ENCODE data around the gene TATDN2. TPM values are rescaled to one million over a fixed set of nuclear protein-coding genes. Genes with fewer than 3 reads are reported as not detected.

The TATDN2 gene
- total and polyA plus RNA-seq, 2 experiments from 2014 or later: 4.8 to 19.1 TPM

GRCh38 chr3:10299679-10300078 lies 51.4 kb downstream of the TATDN2 start (continued):
- TF ChIP-seq ZNF462 (CRISPR knock-in tag; IDR thresholded peaks at IDR 0.05): no peak
- no peak for TF ChIP-seq CREB1 (CRISPR knock-in tag; IDR thresholded peaks at IDR 0.05; ENCODE audit: low read depth)
- TF ChIP-seq NANOG (IDR thresholded peaks at IDR 0.05; ENCODE audit: borderline replicate concordance): no peak
- no peak for TF ChIP-seq ZNF331 (CRISPR knock-in tag; IDR thresholded peaks at IDR 0.05; ENCODE audit: low read depth)
- TF ChIP-seq EZH2phosphoT487 (IDR thresholded peaks at IDR 0.05; ENCODE audit: unreplicated experiment): no peak
- TF ChIP-seq CTCF (conservative IDR thresholded peaks at IDR 0.05; ENCODE audit: low read depth in 2 of 2): no peak
- TF ChIP-seq JUNB (IDR thresholded peaks at IDR 0.05; ENCODE audit: unreplicated experiment): no peak
- no peak for TF ChIP-seq POLR2AphosphoS5 (IDR thresholded peaks at IDR 0.05; ENCODE audit: low read depth)

GRCh38 chr3:10300087-10300486 lies 51.8 kb downstream of the TATDN2 start:
- Mint-ChIP-seq H3K27ac (no peak overlapping the region), H3K9me3 (no peaks in the 10 kb centered on the region; the same call in 2 of the 3 replicates)
- ATAC-seq: no peak
- no peak for TF ChIP-seq ZNF114 (CRISPR knock-in tag; IDR thresholded peaks at IDR 0.05)
- TF ChIP-seq ZNF331 (CRISPR knock-in tag; IDR thresholded peaks at IDR 0.05; ENCODE audit: low read depth): no peak
- TF ChIP-seq NANOG (IDR thresholded peaks at IDR 0.05; ENCODE audit: borderline replicate concordance): no peak
- no peak for TF ChIP-seq JUNB (IDR thresholded peaks at IDR 0.05; ENCODE audit: unreplicated experiment)
- TF ChIP-seq POLR2AphosphoS5 (IDR thresholded peaks at IDR 0.05; ENCODE audit: low read depth): no peak
- no peak for TF ChIP-seq EZH2phosphoT487 (IDR thresholded peaks at IDR 0.05; ENCODE audit: unreplicated experiment)
- no peak for TF ChIP-seq REST (IDR thresholded peaks at IDR 0.05; ENCODE audit: unreplicated experiment)
- no peak for TF ChIP-seq CREB1 (CRISPR knock-in tag; IDR thresholded peaks at IDR 0.05; ENCODE audit: low read depth)
- no peak for TF ChIP-seq CTCF (conservative IDR thresholded peaks at IDR 0.05; ENCODE audit: low read depth in 2 of 2)

More at GRCh38 chr3:10300087-10300486, 51.8 kb downstream of the TATDN2 start:
- Histone ChIP-seq H3K9me2 (ENCODE audit: insufficient read depth) (no peaks in the 10 kb centered on the region), H3K79me2 (replicated peaks; ENCODE audit: insufficient read depth) (no peaks in the 10 kb centered on the region; the same call in 1 of the 2 replicates), H3K4me3 (no peak overlapping the region), H2AFZ (no peak overlapping the region), H3F3A (replicated peaks; ENCODE audit: low read depth) (0 out of 2 replicates have a peak, but pooled peaks cover 3% of the 10 kb centered on the region), H3K4me2 (no peak overlapping the region), H4K20me1 (replicated peaks; ENCODE audit: insufficient read depth) (no peaks in the 10 kb centered on the region; the same call in 1 of the 2 replicates), H3K4me1 (ENCODE audit: insufficient read depth) (no peaks in the 10 kb centered on the region), H3K27me3 (ENCODE audit: insufficient read depth) (no peaks in the 10 kb centered on the region), H3K36me3 (ENCODE audit: insufficient read depth) (peaks cover 43% of the 10 kb centered on the region), H3K27ac (ENCODE audit: low read depth) (no peak overlapping the region)
- Mint-ChIP-seq H3K36me3 (ENCODE audit: low read depth) (peaks cover 68% of the 10 kb centered on the region), H3K27me3 (ENCODE audit: insufficient read depth, low read depth, poor library complexity) (peaks cover 7% of the 10 kb centered on the region), H3K4me3 (no peak overlapping the region), H3K4me1 (no peaks in the 10 kb centered on the region)
- DNase-seq (ENCODE audit: low spot score): no peak

Measured in GM23338 (cell line).